GM21423 (cell line): ENCODE results near the gene KLK8.

ENCODE experiments used
- ATAC-seq: cut with Tn5 transposase; IDR thresholded peaks from one replicate; pipeline ENCODE4 v1.9.1; 2021; ENCODE audit warnings: mild to moderate bottlenecking, moderate library complexity; ENCODE audit not compliant: unreplicated experiment

The KLK8 gene

GRCh38 chr19:50957587-50957986 lies 43.8 kb downstream of the KLK8 start:
- ATAC-seq: no peak

DNA sequence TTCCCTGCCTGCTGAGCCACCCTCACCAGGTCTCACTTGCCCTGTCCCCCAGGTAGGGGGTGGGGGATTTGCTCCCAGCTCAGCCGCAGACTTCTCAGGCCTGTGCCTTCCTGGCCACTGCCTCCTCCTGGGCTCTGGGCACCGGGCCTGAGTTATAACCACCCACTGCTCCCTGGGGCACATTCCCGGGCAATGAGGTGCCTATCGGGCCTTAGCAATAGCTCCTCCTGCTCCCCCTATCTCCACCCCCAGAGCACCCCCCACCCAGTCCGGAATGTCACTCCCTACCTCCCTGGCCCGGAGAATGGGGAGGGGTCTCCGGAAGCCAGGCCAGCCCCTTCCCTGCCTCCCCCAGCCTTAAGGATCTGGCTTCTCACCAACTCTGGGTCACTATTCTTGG lies 48.5 kb downstream of the KLK8 start, which contains the start of gene KLK5:
Gene KLK5, minus strand, starts transcription at position 129 of the 400 bp plus-strand sequence. CDS start 381 bp downstream, outside the sequence.
- ATAC-seq: no peak

DNA sequence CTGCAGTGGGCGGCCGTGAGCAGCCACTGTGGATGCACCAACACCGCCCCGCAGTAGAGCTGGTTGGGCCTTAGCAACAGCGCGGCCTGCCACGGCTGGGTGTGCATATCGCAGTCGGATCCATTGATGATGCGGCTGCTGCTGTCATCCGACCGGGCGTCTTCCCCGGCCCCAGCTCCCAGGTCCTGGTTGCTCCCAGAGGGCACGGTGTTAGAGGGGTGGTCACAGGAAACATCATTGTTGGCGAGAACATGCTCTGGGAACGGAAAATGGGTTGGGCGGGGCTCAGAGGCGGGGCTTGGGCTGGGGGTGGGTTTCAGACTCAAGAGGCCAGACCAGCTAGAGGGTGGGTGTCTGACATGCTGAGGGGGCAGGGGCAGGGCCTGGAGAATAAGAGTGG lies 51.5 kb downstream of the KLK8 start:
- ATAC-seq: no peak

DNA sequence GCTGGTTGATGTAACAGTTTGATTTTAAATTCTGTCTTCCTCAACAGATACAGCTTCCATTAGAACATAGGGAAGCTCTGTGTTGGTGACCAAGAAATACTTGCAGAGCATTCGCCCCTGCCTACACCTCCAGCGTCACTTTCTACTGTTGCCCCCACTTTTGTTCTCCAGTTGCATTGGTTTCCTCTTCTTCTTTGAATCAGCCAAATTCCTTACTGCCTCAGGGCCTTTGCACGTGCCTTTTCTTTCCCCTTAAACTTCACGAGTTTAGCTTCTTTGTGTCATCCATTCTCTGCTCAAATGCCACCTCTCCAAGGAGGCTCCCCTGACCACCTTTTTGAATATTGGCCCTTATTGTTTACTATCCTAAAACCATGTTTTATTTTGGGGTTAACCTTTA lies 54.3 kb downstream of the KLK8 start:
- no peak for ATAC-seq
